GM19099 (cell line): ENCODE results near the gene TPP1.

Source experiments
- POLR2A ChIP-seq: IDR thresholded peaks from 3 replicates; pipeline ENCODE4 v1.6.1; 2011; ENCODE audit warnings: low read depth; ENCODE audit not compliant: insufficient read length; ENCODE audit errors: extremely low read depth

The TPP1 gene

GRCh38 chr11:6574816-6575715 is 44.2 kb downstream of the TPP1 start:
- TF ChIP-seq POLR2A, result no peak

DNA sequence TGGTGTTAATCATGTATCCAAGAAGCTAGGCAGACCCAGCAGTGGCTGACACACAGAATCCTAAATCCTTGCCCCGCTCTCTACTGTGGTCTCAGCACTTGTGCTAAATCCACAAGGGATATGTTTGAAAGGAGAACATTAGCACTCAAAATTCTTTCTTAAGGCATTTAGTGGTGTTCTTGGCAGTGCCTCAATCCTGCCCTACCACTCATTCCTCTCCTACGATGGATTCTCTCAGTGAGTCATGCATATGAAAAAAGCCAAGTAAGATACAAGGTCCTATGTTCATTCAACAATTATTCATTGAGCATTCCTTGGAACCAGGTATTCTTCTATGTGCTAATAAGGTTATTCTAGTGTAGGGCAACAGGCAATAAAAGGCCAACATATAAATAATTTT is 47.0 kb downstream of the TPP1 start:
- TF ChIP-seq POLR2A, result no peak

DNA sequence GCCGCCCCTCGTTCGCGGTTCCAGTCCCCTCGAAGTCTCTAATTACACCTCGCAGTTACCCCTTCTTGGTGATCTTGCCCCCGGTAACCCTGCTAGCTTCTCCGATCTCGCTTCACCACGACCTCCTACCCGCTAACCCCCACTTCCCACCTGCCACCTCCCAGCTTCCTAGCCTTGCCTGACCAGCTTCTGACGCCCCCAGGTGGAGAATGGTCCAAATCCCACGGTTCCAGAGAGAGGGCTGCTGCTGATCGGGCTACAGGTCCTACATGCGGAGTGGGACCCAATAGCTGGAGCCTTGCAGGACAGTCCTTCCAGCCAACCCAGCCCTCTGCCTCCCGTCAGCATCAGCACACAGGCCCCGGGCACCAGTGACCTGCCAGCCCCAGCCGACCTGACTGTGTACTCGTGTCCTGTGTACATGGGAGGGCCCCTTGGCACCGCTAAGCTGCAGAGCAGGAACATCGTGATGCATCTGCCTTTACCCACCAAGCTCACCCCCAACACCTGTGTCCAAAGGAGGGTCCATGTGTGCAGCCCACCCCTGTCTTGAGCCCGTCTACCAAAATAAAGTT is 47.7 kb downstream of the TPP1 start:
- TF ChIP-seq POLR2A, result no peak

GRCh38 chr11:6570691-6571427 is 48.4 kb downstream of the TPP1 start:
- TF ChIP-seq POLR2A, result no peak

DNA sequence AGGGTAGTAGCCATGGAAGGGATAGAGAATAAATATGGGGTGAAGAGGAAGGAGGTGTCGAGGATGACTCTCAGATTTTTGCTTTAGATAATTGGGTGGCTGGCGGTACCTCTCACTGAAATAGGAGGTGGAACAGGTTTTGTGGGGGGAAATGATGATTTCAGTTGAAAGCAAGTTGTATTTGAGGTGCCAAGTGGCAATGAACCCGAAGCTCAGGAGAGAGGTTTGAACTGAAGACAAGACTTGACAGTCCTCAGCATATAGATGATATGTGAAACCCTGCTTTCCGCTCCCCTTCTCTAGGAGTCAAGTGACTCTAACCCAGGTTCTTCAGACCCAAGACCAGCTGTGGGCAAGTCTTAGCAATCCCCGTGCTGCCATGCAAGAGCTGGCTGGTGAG is 49.5 kb downstream of the TPP1 start:
- TF ChIP-seq POLR2A, result no peak

GRCh38 chr11:6568191-6568918 is 50.9 kb downstream of the TPP1 start:
- TF ChIP-seq POLR2A, result no peak

GRCh38 chr11:6567371-6567745 is 51.9 kb downstream of the TPP1 start:
- no peak for TF ChIP-seq POLR2A

DNA sequence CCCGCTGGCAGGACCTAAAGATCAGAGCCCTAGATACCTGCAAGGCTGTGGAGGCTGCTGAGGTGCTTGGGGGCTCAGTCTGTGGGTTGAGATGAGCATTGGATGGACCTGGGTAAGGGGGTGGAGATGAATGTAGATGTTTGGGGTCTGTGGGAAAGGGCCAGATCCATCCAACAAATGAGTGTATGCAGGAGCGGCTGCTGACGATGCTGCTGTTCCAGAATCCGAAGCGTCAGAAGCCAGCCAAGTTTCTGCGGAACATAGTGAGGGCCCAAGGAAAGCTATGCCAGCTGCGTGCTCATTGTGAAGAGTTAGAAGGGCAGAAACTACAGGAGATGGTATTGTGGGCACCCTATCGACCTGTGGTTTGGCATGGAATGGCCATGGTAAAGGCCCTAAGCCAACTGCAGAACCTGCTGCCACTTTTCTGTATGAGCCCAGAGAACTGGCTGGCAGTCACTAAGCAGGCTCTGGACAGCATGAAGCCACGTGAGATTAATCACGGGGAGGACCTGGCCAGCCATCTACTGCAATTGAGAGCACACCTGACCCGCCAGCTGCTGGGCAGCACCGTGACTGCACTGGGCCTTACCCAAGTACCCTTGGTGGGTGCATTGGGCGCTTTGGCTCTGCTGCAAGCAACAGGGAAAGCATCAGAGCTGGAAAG is 52.4 kb downstream of the TPP1 start:
- no peak for TF ChIP-seq POLR2A

- TF ChIP-seq POLR2A, result no peak
Measured at GRCh38 chr11:6565988-6566703, 53.1 kb downstream of the TPP1 start.

GRCh38 chr11:6565325-6565724 is 53.9 kb downstream of the TPP1 start:
- no peak for TF ChIP-seq POLR2A

DNA sequence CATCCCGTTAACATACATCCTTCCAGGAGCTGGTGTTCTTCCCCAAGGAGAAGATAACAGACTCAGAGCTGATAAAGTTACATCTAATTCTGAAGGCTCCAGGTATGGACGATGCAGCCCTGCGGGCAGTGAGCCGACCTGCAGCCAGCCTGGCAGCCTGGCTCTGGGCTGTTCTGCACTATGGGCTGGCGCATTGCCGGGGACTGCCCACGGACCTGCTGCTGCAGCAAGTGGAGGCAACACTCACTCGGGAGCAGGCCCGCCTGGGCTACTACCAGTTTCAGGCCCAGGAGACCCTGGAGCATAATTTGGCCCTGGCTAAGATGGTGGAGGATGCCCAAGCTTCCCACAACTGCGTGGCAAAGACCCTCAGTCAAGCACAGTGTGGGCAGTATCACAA is 55.6 kb downstream of the TPP1 start:
- TF ChIP-seq POLR2A, result no peak

DNA sequence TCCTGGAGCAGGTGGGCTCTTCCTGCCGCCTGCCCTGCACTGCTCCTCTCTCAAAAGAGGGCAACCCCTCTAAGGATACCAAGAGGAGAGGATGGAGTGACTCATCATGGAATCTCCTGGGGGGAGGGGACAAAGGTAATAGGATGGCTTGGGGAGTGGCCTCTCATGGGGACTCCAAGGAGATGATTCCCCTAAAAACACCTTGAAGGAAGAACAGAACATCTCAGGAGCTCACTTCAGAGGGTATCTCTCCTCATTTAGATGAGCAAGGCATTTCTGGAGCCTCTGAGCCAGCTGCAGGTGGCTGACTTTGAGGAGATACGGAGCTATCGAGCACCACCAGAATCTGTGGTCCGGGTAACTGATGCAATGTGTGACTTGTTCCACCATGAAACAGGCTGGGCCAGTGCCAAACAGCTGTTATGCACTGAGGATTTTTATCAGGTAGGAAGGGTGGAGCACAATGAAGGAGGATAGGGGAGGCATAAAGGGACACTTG is 56.1 kb downstream of the TPP1 start:
- no peak for TF ChIP-seq POLR2A
